HTERT RPE-1 (cell line): ENCODE measurements around the gene SERP1.

Source experiments
- in situ Hi-C: fragments of 300-500 bp; cut with MboI; formaldehyde crosslinking; loops from 4 replicates; pipeline ENCODE4 v1.14.3; 2020; ENCODE audit warnings: low sequenced_read_pairs

SERP1 gene

DNA sequence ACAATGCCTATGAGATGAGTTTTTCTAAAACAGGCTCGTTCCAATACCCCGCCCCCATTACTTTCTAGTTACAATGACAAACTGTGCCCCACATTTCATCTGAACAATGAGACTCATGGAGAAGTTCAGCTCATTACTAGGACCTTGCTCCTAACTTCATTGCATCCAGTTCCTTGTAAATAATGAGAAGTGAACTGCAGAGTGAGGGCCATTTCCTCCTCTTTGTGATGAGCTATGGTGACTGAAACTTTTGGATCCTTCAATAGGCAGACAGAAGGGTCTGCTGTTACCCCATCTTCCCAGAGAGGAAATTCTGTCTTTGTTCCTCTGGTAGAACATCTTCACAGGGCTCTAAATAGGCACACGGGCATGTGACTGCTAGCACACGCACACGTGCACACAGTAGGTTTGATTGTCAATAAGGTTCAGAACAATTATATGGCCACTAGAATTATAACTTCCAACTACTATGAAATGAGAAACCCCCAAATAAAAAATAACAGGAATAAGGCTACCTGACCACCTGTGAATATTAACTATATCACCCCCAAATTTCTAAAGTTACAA lies 51.8 kb downstream of the SERP1 start:
- in situ Hi-C loops: no loop called here
